Upper lobe of left lung (tissue), 6 donors: ENCODE measurements around the gene RNF17. TPM values are rescaled to one million over a fixed set of nuclear protein-coding genes. Genes with fewer than 3 reads are reported as not detected.

Source experiments
- ATAC-seq, 2 donors: fragments of 200-7000 bp; cut with Tn5 transposase; one replicate each; pipeline ENCODE4 v1.9.1; 2022; ENCODE audit warnings: mild to moderate bottlenecking in 2 of 2, moderate library complexity in 2 of 2; ENCODE audit not compliant: low FRiP score in 2 of 2
- DNase-seq, 2 donors: peaks; one replicate each; pipeline ENCODE4 v3.0.0-alpha.2; 2019 to 2020
- H3K27ac ChIP-seq, 4 donors: fragments of 200-600 bp; sonication (generic); one replicate each; pipeline ENCODE4 v1.5.1; 2016 to 2019
- H3K27me3 ChIP-seq, 4 donors: fragments of 200-600 bp; sonication (generic); one replicate each; pipeline ENCODE4 v1.5.1; 2017 to 2019
- H3K36me3 ChIP-seq, 4 donors: fragments of 200-600 bp; sonication (generic); one replicate each; pipeline ENCODE4 v1.5.1; 2016 to 2019
- H3K4me1 ChIP-seq, 4 donors: fragments of 200-600 bp; sonication (generic); one replicate each; pipeline ENCODE4 v1.5.1; 2018 to 2019
- H3K4me3 ChIP-seq, 4 donors: fragments of 200-600 bp; sonication (generic); one replicate each; pipeline ENCODE4 v1.5.1; 2017 to 2019; ENCODE audit warnings: mild to moderate bottlenecking in 2 of 4, moderate library complexity in 1 of 4
- H3K9me3 ChIP-seq, 4 donors: fragments of 200-600 bp; sonication (generic); one replicate each; pipeline ENCODE4 v1.5.1; 2018 to 2019
- EP300 ChIP-seq, 4 donors: sonication (generic); formaldehyde crosslinking; IDR thresholded peaks; one replicate each; pipeline ENCODE4 v1.5.1; 2017; ENCODE audit warnings: antibody characterized with exemption in 4 of 4, control low read depth in 2 of 4
- POLR2A ChIP-seq, 4 donors: fragments of 450-650 bp; IDR thresholded peaks; one replicate each; pipeline ENCODE4 v1.5.1; 2016 to 2017; ENCODE audit warnings: antibody characterized with exemption in 4 of 4, mild to moderate bottlenecking in 2 of 4
- POLR2AphosphoS5 ChIP-seq, 2 donors: sonication (generic); formaldehyde crosslinking; IDR thresholded peaks; one replicate each; pipeline ENCODE4 v1.5.1; 2017; ENCODE audit warnings: antibody characterized with exemption in 2 of 2
- WGBS, 2 donors: methylation state at CpG; one replicate each; pipeline ENCODE4 v1.1.5; 2017 to 2018; 5-methylcytosine and 5-hydroxymethylcytosine counted together
- total RNA-seq, 6 donors: library from RNA; depleted of rRNA in 4 of 6; stranded (reverse); fragments of >200 nt in 4 of 6; gene quantifications; one replicate each; pipeline versions ENCODE4 v1.1.0 to v1.2.1, GENCODE V29; 2016 to 2021
- TF ChIP-seq, protein P1 (sequence below), 6 experiments: fragments of 450-650 bp in 4 of 6; fragments of 200-600 bp in 2 of 6; sonication (generic) in 2 of 6; IDR thresholded peaks; one replicate each; pipeline ENCODE4 v1.5.1; 2016 to 2019; ENCODE audit warnings: antibody characterized with exemption in 6 of 6
- donor health status: DM: no; HTN: no; CAD: no; lungs with moderate emphysema.
- donor health status: DM: no; HTN: yes; CAD: no; lungs with severe emphysema.

RNF17 gene
- total RNA-seq, 6 donors from 2014 or later = 0.27 to 1.9 TPM; not detected in 4

DNA sequence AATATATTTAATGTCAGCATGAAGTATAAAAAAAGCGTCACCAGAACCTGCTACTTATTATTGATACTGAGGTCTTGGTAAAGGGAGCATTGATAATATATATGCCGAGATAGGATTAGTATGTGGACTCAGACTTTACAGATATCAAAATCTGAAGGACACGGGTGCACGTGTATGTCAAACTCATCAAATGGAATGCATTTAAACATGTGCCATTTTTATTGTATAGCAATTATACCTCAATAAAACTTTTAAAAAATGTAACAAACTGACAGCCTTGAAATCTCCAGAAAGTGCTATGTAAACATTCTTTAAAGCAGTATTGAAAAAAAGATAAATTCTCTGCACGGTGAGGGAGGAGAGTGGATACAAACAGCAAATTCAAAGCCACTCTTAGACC is 157.9 kb downstream of the RNF17 start:
- no peaks in the 10 kb centered on the region for H3K36me3 ChIP-seq
- DNase-seq = no peak
- H3K27me3 ChIP-seq = no peaks in the 10 kb centered on the region
- H3K4me1 ChIP-seq = peaks cover 5 to 9% (median 7%) of the 10 kb centered on the region in 4 donors
- H3K27ac ChIP-seq = peak overlapping the region in 2 of 4 donors; percentile 40 to 90
- peak overlapping the region in 3 of 4 donors; percentile 80 to 84 (median 82) for H3K4me3 ChIP-seq
- TF ChIP-seq POLR2AphosphoS5 (IDR thresholded peaks at IDR 0.05) (no peak), EP300 (IDR thresholded peaks at IDR 0.05) (no peak), POLR2A (IDR thresholded peaks at IDR 0.05) (no peak)
- TF ChIP-seq, protein P1, sequence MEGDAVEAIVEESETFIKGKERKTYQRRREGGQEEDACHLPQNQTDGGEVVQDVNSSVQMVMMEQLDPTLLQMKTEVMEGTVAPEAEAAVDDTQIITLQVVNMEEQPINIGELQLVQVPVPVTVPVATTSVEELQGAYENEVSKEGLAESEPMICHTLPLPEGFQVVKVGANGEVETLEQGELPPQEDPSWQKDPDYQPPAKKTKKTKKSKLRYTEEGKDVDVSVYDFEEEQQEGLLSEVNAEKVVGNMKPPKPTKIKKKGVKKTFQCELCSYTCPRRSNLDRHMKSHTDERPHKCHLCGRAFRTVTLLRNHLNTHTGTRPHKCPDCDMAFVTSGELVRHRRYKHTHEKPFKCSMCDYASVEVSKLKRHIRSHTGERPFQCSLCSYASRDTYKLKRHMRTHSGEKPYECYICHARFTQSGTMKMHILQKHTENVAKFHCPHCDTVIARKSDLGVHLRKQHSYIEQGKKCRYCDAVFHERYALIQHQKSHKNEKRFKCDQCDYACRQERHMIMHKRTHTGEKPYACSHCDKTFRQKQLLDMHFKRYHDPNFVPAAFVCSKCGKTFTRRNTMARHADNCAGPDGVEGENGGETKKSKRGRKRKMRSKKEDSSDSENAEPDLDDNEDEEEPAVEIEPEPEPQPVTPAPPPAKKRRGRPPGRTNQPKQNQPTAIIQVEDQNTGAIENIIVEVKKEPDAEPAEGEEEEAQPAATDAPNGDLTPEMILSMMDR (IDR thresholded peaks at IDR 0.05) = no peak
- 24 to 31% methylated on average over 5 of the region's 5 CpGs for WGBS, 2 donors
- no peak for ATAC-seq
- no peaks in the 10 kb centered on the region for H3K9me3 ChIP-seq

DNA sequence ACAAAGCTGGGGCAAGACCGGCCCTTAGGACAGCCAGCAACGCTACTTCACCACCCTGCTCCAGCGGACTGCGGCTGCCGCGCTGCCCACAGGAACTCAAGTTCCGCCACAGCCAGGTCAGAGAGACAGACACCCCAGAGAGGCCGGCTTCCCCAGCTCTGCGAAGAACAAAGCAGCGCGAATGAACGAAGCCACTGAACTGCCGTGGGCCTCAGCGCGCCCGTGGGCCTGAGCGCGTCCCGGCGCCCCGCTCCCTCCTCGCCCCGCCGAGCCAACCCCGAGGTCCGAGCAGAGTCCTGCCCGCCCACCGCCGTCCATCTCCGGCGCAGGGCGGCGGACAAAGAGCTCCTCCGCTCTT is 158.4 kb downstream of the RNF17 start:
- peak overlapping the region; percentile 40 to 91 (median 87) for H3K27ac ChIP-seq
- TF ChIP-seq, protein P1 (IDR thresholded peaks at IDR 0.05) = no peak
- TF ChIP-seq EP300 (IDR thresholded peaks at IDR 0.05) (no peak), POLR2A (IDR thresholded peaks at IDR 0.05) (no peak), POLR2AphosphoS5 (IDR thresholded peaks at IDR 0.05) (no peak)
- H3K9me3 ChIP-seq = no peaks in the 10 kb centered on the region
- peak in 1 of 2 donors; percentile 29 for DNase-seq
- no peaks in the 10 kb centered on the region for H3K36me3 ChIP-seq
- peaks cover 5 to 9% (median 7%) of the 10 kb centered on the region in 4 donors for H3K4me1 ChIP-seq
- no peaks in the 10 kb centered on the region for H3K27me3 ChIP-seq
- H3K4me3 ChIP-seq = peak overlapping the region; percentile 80 to 91 (median 83)
- ATAC-seq = peak in 1 of 2 donors; percentile 48
- 0 to 1% methylated on average over 15 to 34 of the region's 34 CpGs for WGBS, 2 donors

DNA sequence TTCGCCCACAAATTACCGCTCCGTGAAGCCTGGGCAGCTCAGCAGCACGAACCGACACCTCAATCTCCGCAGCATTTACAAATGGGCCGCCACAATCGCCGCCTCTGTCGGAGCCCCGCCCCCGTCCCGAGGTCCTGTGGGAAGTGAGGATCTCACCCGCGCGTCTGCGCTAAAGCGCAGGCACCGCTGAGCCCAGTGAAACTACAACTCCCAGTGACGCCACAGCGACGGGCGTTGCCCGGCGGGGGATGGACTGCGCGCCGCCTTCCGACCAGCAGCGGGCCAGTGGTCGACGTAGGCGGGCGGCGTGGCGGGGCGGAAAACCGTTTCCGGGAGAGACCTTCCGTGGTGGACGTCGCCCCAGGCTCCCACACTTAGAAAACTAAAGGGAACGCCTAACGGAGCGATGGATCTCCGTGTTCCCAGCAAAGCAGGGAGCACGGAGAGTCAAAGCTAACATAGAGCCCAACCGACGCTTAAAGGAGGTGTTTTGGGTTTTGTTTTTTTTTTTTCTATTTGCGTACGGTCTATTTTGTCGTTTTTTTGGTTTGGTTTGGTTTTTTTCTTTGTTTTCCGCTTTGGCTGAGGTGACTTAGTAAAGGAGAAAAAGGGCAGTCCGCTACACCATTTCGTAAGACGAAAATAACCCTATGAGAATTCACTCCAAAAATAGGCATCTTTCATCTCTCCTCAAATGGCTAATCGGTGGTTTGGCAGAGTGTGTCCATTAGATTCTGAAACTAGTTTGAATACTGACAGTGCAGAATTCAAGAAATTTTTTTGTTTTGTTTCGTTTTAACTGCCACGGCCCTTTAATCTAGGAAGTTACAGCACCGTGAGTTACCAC is 159.0 kb downstream of the RNF17 start:
- Histone ChIP-seq H3K9me3 (no peaks in the 10 kb centered on the region), H3K36me3 (no peaks in the 10 kb centered on the region), H3K27me3 (no peaks in the 10 kb centered on the region), H3K4me1 (peaks cover 5 to 9% (median 7%) of the 10 kb centered on the region in 4 donors), H3K4me3 (peak overlapping the region; percentile 80 to 91 (median 83)), H3K27ac (peak overlapping the region; percentile 84 to 94 (median 90))
- peak; percentile 98 to 99 for DNase-seq
- 2 to 3% methylated on average over 18 to 57 of the region's 60 CpGs for WGBS, 2 donors
- TF ChIP-seq POLR2AphosphoS5 (IDR thresholded peaks at IDR 0.05) (peak; percentile 87 to 90), EP300 (IDR thresholded peaks at IDR 0.05) (peak in 1 of 4 donors; percentile 41), POLR2A (IDR thresholded peaks at IDR 0.05) (peak in 3 of 4 donors; percentile 20 to 89 (median 77))
- TF ChIP-seq, protein P1 (IDR thresholded peaks at IDR 0.05) = peak in 4 of 6 experiments; percentile 14 to 57 (median 36)
- ATAC-seq = peak; percentile 100

DNA sequence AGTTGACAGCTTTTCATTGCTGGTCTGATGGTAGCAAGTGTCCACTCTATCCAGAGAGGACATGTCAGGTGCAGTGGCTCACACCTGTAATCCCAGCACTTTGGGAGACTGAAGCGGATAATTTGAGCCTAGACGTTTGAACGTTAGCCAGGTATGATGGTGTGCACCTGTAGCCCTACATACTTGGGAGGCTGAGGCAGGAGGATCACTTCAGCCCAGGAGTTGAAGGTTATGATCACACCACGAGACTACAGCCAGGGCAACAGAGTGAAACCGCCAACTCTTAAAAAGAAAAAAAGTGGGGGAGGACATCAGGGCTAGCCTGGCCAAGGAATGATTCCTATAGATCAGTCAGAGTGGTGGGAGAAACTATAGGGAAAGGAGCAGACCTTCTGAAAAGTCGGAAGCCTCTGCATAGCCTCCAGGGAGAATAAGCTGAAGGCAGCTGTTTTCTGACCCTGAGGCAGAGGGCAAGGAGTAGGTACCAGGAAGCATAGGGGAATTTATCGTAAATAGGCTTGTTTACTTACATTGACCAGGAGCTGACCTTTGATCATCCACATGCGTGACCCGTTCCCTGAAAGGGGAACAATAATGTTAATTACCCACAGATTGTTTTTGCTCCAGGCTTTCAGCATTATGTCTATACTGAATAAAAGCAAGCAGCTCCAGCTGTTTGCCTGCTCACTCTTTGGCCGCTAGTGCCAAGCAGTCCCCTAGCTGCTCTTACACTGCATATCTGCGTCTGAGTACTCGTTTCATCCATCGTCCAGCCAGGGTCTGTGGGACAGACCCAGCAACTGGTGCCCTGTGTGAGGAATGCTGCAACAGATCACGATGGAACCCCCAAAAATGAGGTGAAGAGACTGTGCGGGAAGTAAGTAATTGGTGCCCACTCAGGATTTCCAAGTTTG is 161.6 kb downstream of the RNF17 start:
- DNase-seq = no peak
- TF ChIP-seq EP300 (IDR thresholded peaks at IDR 0.05) (no peak), POLR2A (IDR thresholded peaks at IDR 0.05) (no peak), POLR2AphosphoS5 (IDR thresholded peaks at IDR 0.05) (no peak)
- TF ChIP-seq, protein P1 (IDR thresholded peaks at IDR 0.05) = no peak
- H3K4me1 ChIP-seq = peaks cover 5 to 9% (median 7%) of the 10 kb centered on the region in 4 donors
- ATAC-seq = no peak
- no peaks in the 10 kb centered on the region for H3K9me3 ChIP-seq
- H3K36me3 ChIP-seq = no peaks in the 10 kb centered on the region
- WGBS, 2 donors = 80 to 81% methylated on average over 15 of the region's 15 CpGs
- H3K4me3 ChIP-seq = no peak overlapping the region
- H3K27me3 ChIP-seq = no peaks in the 10 kb centered on the region
- no peak overlapping the region for H3K27ac ChIP-seq
